B cell (primary cell): ENCODE results near the gene TMEM131. TPM values are rescaled to one million over a fixed set of nuclear protein-coding genes. Genes with fewer than 3 reads are reported as not detected.
"Not testable (repeated sequence)": the region's sequence is repeated elsewhere in the genome, so short reads cannot be mapped to it uniquely, and the experiment has no call there.

Source experiments
- ATAC-seq: fragments of 200-7000 bp; cut with Tn5 transposase; one replicate; pipeline ENCODE4 v1.10.0; 2021; ENCODE audit warnings: low read depth, mild to moderate bottlenecking, moderate number of reproducible peaks, moderate library complexity
- CTCF ChIA-PET: fragments of 350-600 bp; sonication (Branson Sonifier 250); formaldehyde crosslinking; loops from one replicate; lab custom pipeline; 2021; ENCODE audit warnings: antibody characterized with exemption, inconsistent platforms; lab: Charles Lee
- POLR2A ChIA-PET: fragments of 350-600 bp; sonication (Branson Sonifier 250); formaldehyde crosslinking; loops from one replicate; lab custom pipeline; 2021; ENCODE audit warnings: antibody characterized with exemption; lab: Charles Lee
- DNase-seq: peaks from one replicate; pipeline ENCODE4 v3.0.0; 2013
- H2AFZ ChIP-seq: 2 replicates; pipeline ENCODE4 v1.6.1; 2012; ENCODE audit warnings: mild to moderate bottlenecking, low read depth, low read length; ENCODE audit not compliant: insufficient read depth, poor library complexity, severe bottlenecking
- H3K27ac ChIP-seq, 2 donors: 1 replicate in 1 of 2; 2 replicates in 1 of 2; pipeline ENCODE4 v1.5.1; 2012 to 2013; ENCODE audit warnings: low read length in 2 of 2, mild to moderate bottlenecking in 2 of 2, moderate library complexity in 1 of 2
- H3K27me3 ChIP-seq, 4 experiments: fragments of 200-600 bp in 1 of 4; sonication (generic) in 1 of 4; replicated peaks in 1 of 4; 1 replicate in 2 of 4; 2 replicates in 2 of 4; pipeline versions ENCODE4 v1.6.1 to v1.7.0; 2013 to 2016; ENCODE audit warnings: low read length in 3 of 4, mild to moderate bottlenecking in 2 of 4, mixed read lengths in 1 of 4, moderate library complexity in 1 of 4; ENCODE audit not compliant: insufficient read depth in 4 of 4, control insufficient read depth in 3 of 4; ENCODE audit errors: control extremely low read depth in 1 of 4
- H3K36me3 ChIP-seq, 2 experiments: replicated peaks in 1 of 2; 1 replicate in 1 of 2; 2 replicates in 1 of 2; pipeline versions ENCODE4 v1.6.1 to v1.7.1; 2013; ENCODE audit warnings: low read length in 1 of 2; ENCODE audit not compliant: insufficient read depth in 2 of 2, control insufficient read depth in 1 of 2; ENCODE audit errors: control extremely low read depth in 1 of 2, extremely low read depth in 1 of 2
- H3K4me1 ChIP-seq, 2 donors: fragments of 200-600 bp in 1 of 2; sonication (generic) in 1 of 2; 1 replicate in 1 of 2; 2 replicates in 1 of 2; pipeline versions ENCODE4 v1.5.1 to v1.6.1; 2013 to 2017; ENCODE audit warnings: low read length in 2 of 2; ENCODE audit not compliant: control insufficient read depth in 2 of 2, insufficient read depth in 2 of 2
- H3K4me2 ChIP-seq: replicated peaks from 2 replicates; pipeline ENCODE3; 2012; ENCODE audit warnings: mild to moderate bottlenecking, low read depth, low read length; ENCODE audit not compliant: poor library complexity, severe bottlenecking
- H3K4me3 ChIP-seq, 5 experiments: fragments of 200-600 bp in 1 of 5; sonication (generic) in 1 of 5; 1 replicate in 3 of 5; 2 replicates in 2 of 5; pipeline versions ENCODE4 v1.5.1 to v1.7.0; 2011 to 2016; ENCODE audit warnings: low read length in 4 of 5, mild to moderate bottlenecking in 4 of 5, low read depth in 2 of 5, control low read depth in 1 of 5, moderate library complexity in 1 of 5; ENCODE audit not compliant: insufficient read depth in 1 of 5; ENCODE audit errors: control extremely low read depth in 1 of 5, extremely low read depth in 1 of 5
- H3K79me2 ChIP-seq: fragments of 200-600 bp; sonication (generic); one replicate; pipeline ENCODE4 v1.6.0; 2016; ENCODE audit warnings: low read length; ENCODE audit not compliant: control insufficient read depth, insufficient read depth
- H3K9ac ChIP-seq: fragments of 200-600 bp; sonication (generic); 2 replicates; pipeline ENCODE4 v1.6.1; 2017; ENCODE audit warnings: mild to moderate bottlenecking, low read length, moderate library complexity
- H3K9me3 ChIP-seq, 3 donors: one replicate each; pipeline versions ENCODE4 v1.6.1 to v1.7.1; 2013; ENCODE audit warnings: low read length in 2 of 3; ENCODE audit not compliant: control insufficient read depth in 2 of 3, insufficient read depth in 1 of 3; ENCODE audit errors: control extremely low read depth in 1 of 3
- H4K20me1 ChIP-seq: 2 replicates; pipeline ENCODE4 v1.6.0; 2012; ENCODE audit warnings: mild to moderate bottlenecking, low read length; ENCODE audit not compliant: insufficient read depth, control insufficient read depth, poor library complexity, severe bottlenecking
- H3K27ac Mint-ChIP-seq: one replicate; pipeline ENCODE4 v1.8.0; 2021; ENCODE audit warnings: mixed read lengths
- H3K27me3 Mint-ChIP-seq: one replicate; pipeline ENCODE4 v1.8.0; 2021; ENCODE audit warnings: mixed read lengths
- H3K4me1 Mint-ChIP-seq: one replicate; pipeline ENCODE4 v1.8.0; 2021; ENCODE audit warnings: mixed read lengths
- H3K4me3 Mint-ChIP-seq: one replicate; pipeline ENCODE4 v1.8.0; 2021; ENCODE audit warnings: mixed read lengths
- H3K9me3 Mint-ChIP-seq: one replicate; pipeline ENCODE4 v1.8.0; 2022; ENCODE audit warnings: mixed read lengths; ENCODE audit not compliant: insufficient read depth
- CTCF ChIP-seq: fragments of 200-600 bp; IDR thresholded peaks from one replicate; pipeline ENCODE4 v1.8.0; 2022; ENCODE audit warnings: antibody characterized with exemption, mild to moderate bottlenecking
- WGBS: methylation state at CpG from one replicate; pipeline ENCODE4 v1.1.5; 2013; ENCODE audit warnings: missing lambda C conversion rate; ENCODE audit not compliant: insufficient coverage; 5-methylcytosine and 5-hydroxymethylcytosine counted together
- intact Hi-C: fragments of 100-400 bp; cut with micrococcal nuclease; formaldehyde crosslinking; loops from one replicate; pipeline ENCODE4 v1.10.0; 2022
- polyA plus RNA-seq: library from polyadenylated mRNA; depleted of rRNA; stranded (reverse); fragments of >200 nt; gene quantifications from 2 replicates; pipeline ENCODE4 v1.2.3, GENCODE V29; 2012
- total RNA-seq, 2 donors: library from RNA; stranded (reverse); fragments of 120-200 nt in 1 of 2; gene quantifications; 1 replicate in 1 of 2; 2 replicates in 1 of 2; pipeline versions ENCODE4 v1.2.3 to v1.2.4, GENCODE V29; 2013 to 2022

TMEM131 gene
- total and polyA plus RNA-seq, 2 donors (not counting 1 experiment from before 2014, with no cell fraction given), result 24.3 to 101 TPM

- no peak overlapping the region for H3K9ac ChIP-seq
- H3K4me1 Mint-ChIP-seq, result peaks cover 66% of the 10 kb centered on the region
- DNase-seq, result no peak
- no peak overlapping the region for H3K4me3 ChIP-seq
- no peaks in the 10 kb centered on the region for H3K9me3 Mint-ChIP-seq
- no peak overlapping the region for H2AFZ ChIP-seq
- H3K4me3 Mint-ChIP-seq, result no peak overlapping the region
- no CpG with 5 or more reads among the region's 1 CpG for WGBS
- CTCF ChIA-PET, result interaction anchor here (0.7 to 1.4 kb wide), 2 partner anchors 42 to 368 kb away, joined by 3 read pairs; no protein-coding TSS in a partner anchor
- no peaks in the 10 kb centered on the region for H3K9me3 ChIP-seq
- ATAC-seq, result no peak
- no peak overlapping the region for H3K4me2 ChIP-seq
- peaks cover 3 to 10% of the 10 kb centered on the region in 2 experiments for H3K36me3 ChIP-seq
- POLR2A ChIA-PET, result no interaction called here
- H3K27ac Mint-ChIP-seq, result no peak overlapping the region
- peaks cover 36% of the 10 kb centered on the region for H4K20me1 ChIP-seq
- no peaks in the 10 kb centered on the region for H3K27me3 ChIP-seq
- no peak overlapping the region for H3K27ac ChIP-seq
- intact Hi-C loops, result no loop called here
- no peak for TF ChIP-seq CTCF
- no peaks in the 10 kb centered on the region for H3K27me3 Mint-ChIP-seq
- peaks cover 3 to 14% of the 10 kb centered on the region in 2 donors for H3K4me1 ChIP-seq
- peaks cover 67% of the 10 kb centered on the region for H3K79me2 ChIP-seq
Measured at GRCh38 chr2:97848306-97848705, 147.4 kb downstream of the TMEM131 start.

GRCh38 chr2:97846716-97847115 is 149.0 kb downstream of the TMEM131 start:
- intact Hi-C loops, result not testable (repeated sequence)

More at GRCh38 chr2:97846716-97847115, 149.0 kb downstream of the TMEM131 start:
- 95% methylated on average over 7 of the region's 12 CpGs for WGBS
- ATAC-seq, POLR2A ChIA-PET, H3K9ac ChIP-seq, H3K4me3 Mint-ChIP-seq, H3K27ac ChIP-seq, H3K4me2 ChIP-seq, DNase-seq, H2AFZ ChIP-seq, H3K27me3 Mint-ChIP-seq, H3K27ac Mint-ChIP-seq, H3K9me3 ChIP-seq, H3K4me3 ChIP-seq, H3K27me3 ChIP-seq, H3K9me3 Mint-ChIP-seq, CTCF ChIA-PET: not testable (repeated sequence)
- Histone ChIP-seq H3K36me3 (peaks cover 8 to 15% of the 10 kb centered on the region in 2 experiments), H3K4me1 (peaks cover 3 to 13% of the 10 kb centered on the region in 2 donors), H3K79me2 (peaks cover 60% of the 10 kb centered on the region), H4K20me1 (peaks cover 42% of the 10 kb centered on the region)
- H3K4me1 Mint-ChIP-seq, result peaks cover 55% of the 10 kb centered on the region
